Endodermal cell (in vitro differentiated cells): Measurements from ENCODE around the gene MRE11. TPM values are rescaled to one million over a fixed set of nuclear protein-coding genes. Genes with fewer than 3 reads are reported as not detected.

Experiments used
- DNase-seq: peaks from one replicate; pipeline ENCODE4 v3.0.0-alpha.2; 2017
- H3K27ac ChIP-seq: 2 replicates; pipeline ENCODE4 v1.5.1; 2013; ENCODE audit warnings: mild to moderate bottlenecking, low read depth, low read length, moderate library complexity
- H3K27me3 ChIP-seq: 2 replicates; pipeline ENCODE4 v1.6.1; 2013; ENCODE audit warnings: mild to moderate bottlenecking, low read length, moderate library complexity; ENCODE audit not compliant: insufficient read depth, control insufficient read depth, poor library complexity, severe bottlenecking
- H3K36me3 ChIP-seq: 2 replicates; pipeline ENCODE4 v1.7.0; 2013; ENCODE audit warnings: mild to moderate bottlenecking, low read length, moderate library complexity; ENCODE audit not compliant: control insufficient read depth, insufficient read depth
- H3K4me1 ChIP-seq: one replicate; pipeline ENCODE4 v1.7.0; 2013; ENCODE audit warnings: low read length; ENCODE audit not compliant: control insufficient read depth, insufficient read depth
- H3K4me3 ChIP-seq: 2 replicates; pipeline ENCODE4 v1.5.1; 2013; ENCODE audit warnings: mild to moderate bottlenecking, low read length, moderate library complexity
- H3K9ac ChIP-seq: 2 replicates; pipeline ENCODE4 v1.6.1; 2013; ENCODE audit warnings: mild to moderate bottlenecking, low read length, moderate library complexity; ENCODE audit not compliant: poor library complexity, severe bottlenecking; ENCODE audit errors: extremely low read depth
- H3K9me3 ChIP-seq: 2 replicates; pipeline ENCODE4 v1.6.1; 2013; ENCODE audit warnings: mild to moderate bottlenecking, low read length, moderate library complexity; ENCODE audit not compliant: control insufficient read depth
- H3K27ac Mint-ChIP-seq: 2 replicates; pipeline ENCODE4 v1.8.0; 2020; ENCODE audit warnings: mixed read lengths
- H3K27me3 Mint-ChIP-seq: 2 replicates; pipeline ENCODE4 v1.8.0; 2021; ENCODE audit warnings: mild to moderate bottlenecking, mixed read lengths; ENCODE audit not compliant: insufficient read depth
- H3K36me3 Mint-ChIP-seq: 2 replicates; pipeline ENCODE4 v1.8.0; 2020; ENCODE audit warnings: low read depth, mixed read lengths
- H3K4me1 Mint-ChIP-seq: 2 replicates; pipeline ENCODE4 v1.8.0; 2020; ENCODE audit warnings: mixed read lengths
- H3K4me3 Mint-ChIP-seq: 2 replicates; pipeline ENCODE4 v1.8.0; 2020; ENCODE audit warnings: mild to moderate bottlenecking, moderate library complexity, mixed read lengths
- H3K9me3 Mint-ChIP-seq: 2 replicates; pipeline ENCODE4 v1.8.0; 2020; ENCODE audit warnings: mild to moderate bottlenecking, mixed read lengths
- CTCF ChIP-seq: fragments of 200-600 bp; sonication (generic); conservative IDR thresholded peaks from 2 replicates; pipeline ENCODE4 v1.5.0; 2021; ENCODE audit warnings: antibody characterized with exemption, mild to moderate bottlenecking
- WGBS, 2 experiments: methylation state at CpG; one replicate each; pipeline versions ENCODE4 v1.1.5 to v1.1.7; 2013; ENCODE audit warnings: missing lambda C conversion rate in 2 of 2, mixed read lengths in 1 of 2; ENCODE audit not compliant: insufficient coverage in 1 of 2, insufficient read length in 1 of 2; 5-methylcytosine and 5-hydroxymethylcytosine counted together
- total RNA-seq, 2 donors: library from RNA; stranded (reverse); fragmentation: NEBNext Ultra II Directional in 1 of 2; extraction: Animal tissue kit (Norgen Biotek cat#: 25700) in 1 of 2; gene quantifications; 2 replicates in 1 of 2; 3 replicates in 1 of 2; pipeline ENCODE4 v1.2.1, GENCODE V29; 2021

The MRE11 gene
- total RNA-seq, 2 donors from 2014 or later: 38.1 to 43.5 TPM

GRCh38 chr11:94532211-94532610, 38.6 kb upstream of the MRE11 start:
- H3K4me1 ChIP-seq: no peaks in the 10 kb centered on the region
- WGBS, 2 experiments: 98 to 100% methylated on average over 1 to 2 of the region's 3 CpGs
- no peak for TF ChIP-seq CTCF
- H3K36me3 Mint-ChIP-seq: no peaks in the 10 kb centered on the region
- no peak overlapping the region for H3K9ac ChIP-seq
- no peaks in the 10 kb centered on the region for H3K9me3 Mint-ChIP-seq
- no peak overlapping the region for H3K4me3 ChIP-seq
- no peak for DNase-seq
- no peak overlapping the region for H3K27ac ChIP-seq
- H3K27me3 Mint-ChIP-seq: peaks cover 20% of the 10 kb centered on the region
- H3K27ac Mint-ChIP-seq: no peak overlapping the region
- peaks cover 8% of the 10 kb centered on the region for H3K27me3 ChIP-seq
- no peaks in the 10 kb centered on the region for H3K4me1 Mint-ChIP-seq
- no peak overlapping the region for H3K4me3 Mint-ChIP-seq
- H3K9me3 ChIP-seq: no peaks in the 10 kb centered on the region
- no peaks in the 10 kb centered on the region for H3K36me3 ChIP-seq

- Mint-ChIP-seq H3K4me1 (no peaks in the 10 kb centered on the region), H3K27ac (no peak overlapping the region), H3K27me3 (peaks cover 28% of the 10 kb centered on the region), H3K36me3 (no peaks in the 10 kb centered on the region), H3K4me3 (no peak overlapping the region), H3K9me3 (no peaks in the 10 kb centered on the region)
- Histone ChIP-seq H3K4me3 (no peak overlapping the region), H3K4me1 (no peaks in the 10 kb centered on the region), H3K9me3 (no peaks in the 10 kb centered on the region), H3K27ac (no peak overlapping the region), H3K27me3 (peaks cover 22% of the 10 kb centered on the region), H3K36me3 (no peaks in the 10 kb centered on the region), H3K9ac (no peak overlapping the region)
- DNase-seq: no peak
- TF ChIP-seq CTCF: no peak
These were observed 34.9 kb upstream of the MRE11 start for GRCh38 chr11:94528551-94528950.

- Mint-ChIP-seq H3K4me3 (no peak overlapping the region), H3K27ac (no peak overlapping the region), H3K36me3 (no peaks in the 10 kb centered on the region), H3K27me3 (peaks cover 28% of the 10 kb centered on the region), H3K4me1 (no peaks in the 10 kb centered on the region), H3K9me3 (no peaks in the 10 kb centered on the region)
- Histone ChIP-seq H3K4me1 (no peaks in the 10 kb centered on the region), H3K9me3 (no peaks in the 10 kb centered on the region), H3K9ac (no peak overlapping the region), H3K36me3 (no peaks in the 10 kb centered on the region), H3K27me3 (peaks cover 22% of the 10 kb centered on the region), H3K27ac (no peak overlapping the region), H3K4me3 (no peak overlapping the region)
- no peak for TF ChIP-seq CTCF
- 89% methylated on average over 3 of the region's 4 CpGs; no CpG with 5 or more reads in 1 of the 2 experiments for WGBS, 2 experiments
- DNase-seq: no peak
These were observed 33.2 kb upstream of the MRE11 start for GRCh38 chr11:94526645-94527438.
